ENCODE results near the gene CDSN. TPM values are rescaled to one million over a fixed set of nuclear protein-coding genes. Genes with fewer than 3 reads are reported as not detected.

Gene CDSN
- polyA plus RNA-seq, 1 donor (not counting 4 experiments of a cell fraction or from before 2014, with no cell fraction given), result 4.0 TPM

DNA sequence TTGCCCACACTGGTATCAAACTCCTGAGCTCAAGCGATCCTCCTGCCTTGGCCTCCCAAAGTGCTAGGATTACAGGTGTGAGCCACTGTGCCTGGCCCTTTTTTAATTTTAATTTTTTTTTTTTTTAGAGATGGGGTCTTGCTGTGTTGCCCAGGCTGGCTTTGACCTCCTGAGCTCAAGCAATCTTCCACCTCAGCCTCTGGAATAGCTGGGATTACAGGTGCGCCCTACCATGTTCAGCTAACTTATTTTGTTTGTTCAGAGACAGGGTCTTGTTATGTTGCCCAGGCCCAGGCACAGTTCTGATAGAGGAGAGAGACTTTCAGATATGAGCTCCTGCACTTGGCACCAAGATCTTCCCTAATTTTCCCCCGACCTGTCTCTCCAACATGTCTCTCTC is 10.5 kb upstream of the CDSN start:
- Histone ChIP-seq H3K36me3 (ENCODE audit: control insufficient read depth in 2 of 2, extremely low read depth in 1 of 2, insufficient read depth in 2 of 2, low read length in 2 of 2) (peaks cover 5% of the 10 kb centered on the region in 2 experiments), H3K4me1 (ENCODE audit: control insufficient read depth, extremely low read depth, insufficient read depth, low read length) (peaks cover 11% of the 10 kb centered on the region), H3K4me3 (ENCODE audit: control insufficient read depth in 2 of 3, extremely low read depth in 1 of 3, insufficient read depth in 2 of 3, low read depth in 1 of 3, low read length in 3 of 3) (no peak overlapping the region), H3K79me2 (ENCODE audit: control insufficient read depth, insufficient read depth, low read length) (no peaks in the 10 kb centered on the region), H3K9me1 (ENCODE audit: control insufficient read depth, extremely low read depth, insufficient read depth, low read length) (no peaks in the 10 kb centered on the region), H3K9ac (ENCODE audit: control insufficient read depth, extremely low read depth, insufficient read depth, low read length) (no peak overlapping the region), H3K27ac (ENCODE audit: control insufficient read depth, insufficient read depth, low read length) (no peak overlapping the region), H3K9me3 (ENCODE audit: control insufficient read depth, low read depth, low read length) (no peaks in the 10 kb centered on the region), H2AFZ (ENCODE audit: control insufficient read depth, low read length) (no peak overlapping the region), H4K20me1 (ENCODE audit: control insufficient read depth, extremely low read depth, insufficient read depth, low read length) (no peaks in the 10 kb centered on the region), H3K4me2 (ENCODE audit: control insufficient read depth, extremely low read depth, insufficient read depth, low read depth, low read length) (no peak overlapping the region), H3K27me3 (ENCODE audit: control insufficient read depth, extremely low read depth, insufficient read depth, low read length) (no peaks in the 10 kb centered on the region)
- DNase-seq (ENCODE audit: low read depth, low spot score), result no peak
- dilution Hi-C loops (cut with MboI; ENCODE audit: extremely low pct_ligation_motif_present, low sequenced_read_pairs), result no loop called here
- FAIRE-seq, result no peak
- TF ChIP-seq CTCF (optimal IDR thresholded peaks at IDR 0.05 in 1 of 3, IDR thresholded peaks at IDR 0.05 in 1 of 3, conservative IDR thresholded peaks at IDR 0.05 in 1 of 3; ENCODE audit: extremely low read depth in 1 of 3, insufficient read depth in 2 of 3, low read length in 3 of 3) (no peak), EZH2 (IDR thresholded peaks at IDR 0.05; ENCODE audit: low read length) (no peak)

- H3K9me3 ChIP-seq (ENCODE audit: control insufficient read depth, low read depth, low read length), result no peaks in the 10 kb centered on the region
- DNase-seq (ENCODE audit: low read depth, low spot score) (no peak), FAIRE-seq (no peak)
- H3K27ac ChIP-seq (ENCODE audit: control insufficient read depth, insufficient read depth, low read length), result no peak overlapping the region
- no peak overlapping the region for H3K4me2 ChIP-seq (ENCODE audit: control insufficient read depth, extremely low read depth, insufficient read depth, low read depth, low read length)
- H2AFZ ChIP-seq (ENCODE audit: control insufficient read depth, low read length), result no peak overlapping the region
- no peaks in the 10 kb centered on the region for H3K27me3 ChIP-seq (ENCODE audit: control insufficient read depth, extremely low read depth, insufficient read depth, low read length)
- peaks cover 22% of the 10 kb centered on the region for H3K4me1 ChIP-seq (ENCODE audit: control insufficient read depth, extremely low read depth, insufficient read depth, low read length)
- H3K9ac ChIP-seq (ENCODE audit: control insufficient read depth, extremely low read depth, insufficient read depth, low read length), result no peak overlapping the region
- no peaks in the 10 kb centered on the region for H3K79me2 ChIP-seq (ENCODE audit: control insufficient read depth, insufficient read depth, low read length)
- no peaks in the 10 kb centered on the region for H4K20me1 ChIP-seq (ENCODE audit: control insufficient read depth, extremely low read depth, insufficient read depth, low read length)
- H3K4me3 ChIP-seq (ENCODE audit: control insufficient read depth in 2 of 3, extremely low read depth in 1 of 3, insufficient read depth in 2 of 3, low read depth in 1 of 3, low read length in 3 of 3), result no peak overlapping the region
- TF ChIP-seq EZH2 (IDR thresholded peaks at IDR 0.05; ENCODE audit: low read length) (no peak), CTCF (optimal IDR thresholded peaks at IDR 0.05 in 1 of 3, IDR thresholded peaks at IDR 0.05 in 1 of 3, conservative IDR thresholded peaks at IDR 0.05 in 1 of 3; ENCODE audit: extremely low read depth in 1 of 3, insufficient read depth in 2 of 3, low read length in 3 of 3) (no peak)
- H3K9me1 ChIP-seq (ENCODE audit: control insufficient read depth, extremely low read depth, insufficient read depth, low read length), result no peaks in the 10 kb centered on the region
- dilution Hi-C loops (cut with MboI; ENCODE audit: extremely low pct_ligation_motif_present, low sequenced_read_pairs), result no loop called here
- H3K36me3 ChIP-seq (ENCODE audit: control insufficient read depth in 2 of 2, extremely low read depth in 1 of 2, insufficient read depth in 2 of 2, low read length in 2 of 2), result peaks cover 5% of the 10 kb centered on the region in 2 experiments
These were observed 8.9 kb upstream of the CDSN start for GRCh38 chr6:31129130-31129529.
